VCaP (cell line): ENCODE measurements around the gene PARP3.

ENCODE experiments used
- H3K27ac ChIP-seq: fragments of 450-650 bp; 2 replicates; pipeline ENCODE4 v1.5.1; 2017
- CTCF ChIP-seq: fragments of 450-650 bp; conservative IDR thresholded peaks from 2 replicates; pipeline ENCODE4 v1.5.1; 2017; ENCODE audit warnings: mild to moderate bottlenecking, moderate library complexity

The PARP3 gene

GRCh38 chr3:51943451-51944391 is 1.6 kb downstream of the PARP3 start:
- TF ChIP-seq CTCF, result no peak
- peak overlapping the region; percentile 89; the same call in 1 of the 2 replicates for H3K27ac ChIP-seq

- no peak for TF ChIP-seq CTCF
- H3K27ac ChIP-seq, result no peak overlapping the region
Observed at GRCh38 chr3:51944451-51945021, 2.4 kb downstream of the PARP3 start.

GRCh38 chr3:51945031-51945840 is 3.1 kb downstream of the PARP3 start:
- TF ChIP-seq CTCF, result no peak
- H3K27ac ChIP-seq, result no peak overlapping the region

GRCh38 chr3:51945926-51946705 is 4.0 kb downstream of the PARP3 start:
- TF ChIP-seq CTCF, result no peak
- H3K27ac ChIP-seq, result no peak overlapping the region

- no peak for TF ChIP-seq CTCF
- no peak overlapping the region for H3K27ac ChIP-seq
Observed at GRCh38 chr3:51946796-51947195, 4.6 kb downstream of the PARP3 start.

- TF ChIP-seq CTCF, result no peak
- H3K27ac ChIP-seq, result no peak overlapping the region
Observed at GRCh38 chr3:51947215-51947900, 5.2 kb downstream of the PARP3 start.
